GM20000 (cell line): ENCODE results near the gene IFNLR1.

ENCODE experiments used
- DNase-seq: peaks from one replicate; pipeline ENCODE4 v3.0.0; 2012; ENCODE audit warnings: low spot score
- CTCF ChIP-seq: IDR thresholded peaks from 2 replicates; pipeline ENCODE4 v1.5.1; 2012; ENCODE audit warnings: mild to moderate bottlenecking, control low read depth; ENCODE audit errors: extremely low read depth, missing control alignments

IFNLR1 gene

GRCh38 chr1:24122776-24123175 lies 64.3 kb downstream of the IFNLR1 start:
- TF ChIP-seq CTCF, result no peak
- DNase-seq, result no peak

GRCh38 chr1:24121406-24121805 lies 65.7 kb downstream of the IFNLR1 start:
- no peak for TF ChIP-seq CTCF
- no peak for DNase-seq

- TF ChIP-seq CTCF, result no peak
- DNase-seq, result no peak
Measured at GRCh38 chr1:24120965-24121364, 66.1 kb downstream of the IFNLR1 start.

- DNase-seq, result no peak
- no peak for TF ChIP-seq CTCF
Measured at GRCh38 chr1:24119859-24120756, 67.0 kb downstream of the IFNLR1 start.

GRCh38 chr1:24119489-24119858 lies 67.6 kb downstream of the IFNLR1 start:
- DNase-seq, result no peak
- TF ChIP-seq CTCF, result no peak

GRCh38 chr1:24118410-24119242 lies 68.5 kb downstream of the IFNLR1 start:
- no peak for DNase-seq
- TF ChIP-seq CTCF, result no peak

GRCh38 chr1:24117722-24118409 lies 69.2 kb downstream of the IFNLR1 start:
- DNase-seq, result no peak
- TF ChIP-seq CTCF, result no peak
